IPS DF 6.9 (cell line): ENCODE data around the gene CARF.
A peak's percentile ranks its signal among the peaks of the same experiment; 100 is the strongest.
"Not testable (repeated sequence)": the region's sequence is repeated elsewhere in the genome, so short reads cannot be mapped to it uniquely, and the experiment has no call there.

ENCODE experiments used
- DNase-seq: peaks from one replicate; pipeline ENCODE4 v3.0.0-alpha.2; 2013; ENCODE audit warnings: low read depth, low spot score
- H3K27ac ChIP-seq: one replicate; pipeline ENCODE4 v1.5.1; 2013; ENCODE audit warnings: low read length, control low read depth
- H3K27me3 ChIP-seq: 2 replicates; pipeline ENCODE4 v1.6.1; 2013; ENCODE audit warnings: mild to moderate bottlenecking, low read length; ENCODE audit not compliant: control insufficient read depth, insufficient read depth
- H3K36me3 ChIP-seq: 2 replicates; pipeline ENCODE4 v1.6.1; 2013; ENCODE audit warnings: low read length; ENCODE audit not compliant: control insufficient read depth, insufficient read depth
- H3K4me1 ChIP-seq: 2 replicates; pipeline ENCODE4 v1.6.1; 2013; ENCODE audit warnings: low read length; ENCODE audit not compliant: control insufficient read depth, insufficient read depth
- H3K4me3 ChIP-seq: 2 replicates; pipeline ENCODE4 v1.5.1; 2013; ENCODE audit warnings: mild to moderate bottlenecking, low read length
- H3K9me3 ChIP-seq: 2 replicates; pipeline ENCODE4 v1.6.1; 2013; ENCODE audit warnings: low read length, inconsistent platforms; ENCODE audit not compliant: control insufficient read depth, insufficient read depth
- WGBS: extraction: QIAGEN DNeasy Blood & Tissue Kit; methylation state at CpG from one replicate; pipeline ENCODE4 v1.1.7; 2013; ENCODE audit warnings: mixed read lengths, missing lambda C conversion rate; ENCODE audit not compliant: insufficient read length, insufficient coverage; 5-methylcytosine and 5-hydroxymethylcytosine counted together

Gene CARF

DNA sequence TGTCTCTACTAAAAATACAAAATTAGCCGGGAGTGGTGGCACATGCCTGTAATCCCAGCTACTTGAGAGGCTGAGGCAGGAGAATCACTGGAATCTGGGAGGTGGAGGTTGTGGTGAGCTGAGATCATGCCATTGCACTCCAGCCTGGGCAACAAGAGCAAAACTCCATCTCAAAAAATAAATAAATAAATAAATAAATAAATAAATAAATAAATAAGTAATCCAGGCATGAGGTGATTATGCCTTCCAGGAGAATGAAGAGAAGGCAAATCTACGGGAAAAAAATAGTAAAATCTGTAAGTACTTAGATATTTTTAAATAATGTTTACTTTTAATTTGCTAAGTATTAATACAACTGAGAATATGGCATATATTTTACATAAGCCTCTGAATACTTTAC, 57.3 kb downstream of the CARF start:
- not testable (repeated sequence) for H3K27me3 ChIP-seq, H3K36me3 ChIP-seq, H3K9me3 ChIP-seq, H3K4me1 ChIP-seq, H3K4me3 ChIP-seq, DNase-seq, H3K27ac ChIP-seq
- WGBS = no CpG with 5 or more reads among the region's 2 CpGs

- no peaks in the 10 kb centered on the region for H3K9me3 ChIP-seq
- no peak for DNase-seq
- H3K4me1 ChIP-seq = no peaks in the 10 kb centered on the region
- no peak overlapping the region for H3K4me3 ChIP-seq
- H3K27ac ChIP-seq = no peak overlapping the region
- H3K27me3 ChIP-seq = no peaks in the 10 kb centered on the region
- no peaks in the 10 kb centered on the region for H3K36me3 ChIP-seq
- no CpG with 5 or more reads among the region's 3 CpGs for WGBS
Measured at GRCh38 chr2:202976809-202977208, 64.7 kb downstream of the CARF start.

DNA sequence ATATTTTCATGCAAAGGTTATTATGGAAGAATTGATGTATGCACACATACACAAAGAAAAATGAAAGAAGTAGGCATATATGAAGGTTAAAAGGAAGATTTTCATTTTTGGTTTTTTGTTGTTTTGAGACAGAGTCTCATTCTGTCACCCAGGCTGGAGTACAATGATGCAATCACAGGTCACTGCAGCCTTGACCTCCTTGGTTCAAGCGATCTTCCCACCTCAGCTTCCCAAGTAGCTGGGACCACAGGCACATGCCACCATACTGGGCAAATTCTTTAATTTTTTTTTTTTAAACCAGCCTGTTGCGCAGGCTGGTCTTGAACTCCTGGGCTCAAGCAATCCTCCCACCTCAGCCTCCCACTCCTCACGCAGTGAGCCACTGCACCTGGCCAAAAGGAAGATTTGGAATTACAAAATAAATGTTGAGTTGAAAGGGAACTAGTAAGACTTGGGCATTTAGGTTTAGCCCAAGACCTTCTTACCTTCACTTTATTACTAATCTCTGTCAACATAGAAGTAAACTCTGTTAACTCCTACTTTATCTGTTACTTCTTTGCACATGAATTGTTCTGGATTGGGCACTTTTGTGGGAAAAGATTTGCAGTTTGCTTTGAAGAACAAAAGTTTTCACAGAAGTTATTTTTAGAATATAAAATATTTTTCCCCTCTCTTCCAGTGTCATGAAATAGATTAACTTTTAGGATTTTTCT, 70.9 kb downstream of the CARF start:
- Histone ChIP-seq H3K4me3 (no peak overlapping the region), H3K27ac (no peak overlapping the region), H3K9me3 (no peaks in the 10 kb centered on the region), H3K4me1 (no peaks in the 10 kb centered on the region), H3K27me3 (no peaks in the 10 kb centered on the region), H3K36me3 (no peaks in the 10 kb centered on the region)
- DNase-seq = no peak
- WGBS = no CpG with 5 or more reads among the region's 3 CpGs

DNA sequence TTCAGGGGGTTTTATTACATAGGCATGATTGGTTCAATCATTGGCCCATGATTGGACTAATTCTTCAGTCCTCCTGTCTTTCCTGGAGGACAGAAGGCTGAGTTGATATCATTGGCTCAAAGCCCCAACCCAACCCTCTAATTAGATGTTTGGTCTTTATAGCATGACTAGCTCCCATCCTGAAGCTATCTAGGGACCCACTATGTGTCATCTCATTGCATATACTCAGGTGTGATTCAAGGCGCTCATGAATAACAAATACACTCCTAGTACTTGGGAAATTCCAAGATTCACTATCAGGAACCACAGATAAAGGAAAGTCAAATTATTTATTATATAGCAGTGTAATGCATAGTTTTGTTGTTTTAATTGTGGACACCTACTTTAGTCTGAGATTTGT, 77.7 kb downstream of the CARF start:
- no peaks in the 10 kb centered on the region for H3K4me1 ChIP-seq
- H3K9me3 ChIP-seq = no peaks in the 10 kb centered on the region
- H3K36me3 ChIP-seq = no peaks in the 10 kb centered on the region
- no peaks in the 10 kb centered on the region for H3K27me3 ChIP-seq
- no CpG with 5 or more reads among the region's 1 CpG for WGBS
- H3K4me3 ChIP-seq = no peak overlapping the region
- H3K27ac ChIP-seq = no peak overlapping the region
- DNase-seq = no peak

DNA sequence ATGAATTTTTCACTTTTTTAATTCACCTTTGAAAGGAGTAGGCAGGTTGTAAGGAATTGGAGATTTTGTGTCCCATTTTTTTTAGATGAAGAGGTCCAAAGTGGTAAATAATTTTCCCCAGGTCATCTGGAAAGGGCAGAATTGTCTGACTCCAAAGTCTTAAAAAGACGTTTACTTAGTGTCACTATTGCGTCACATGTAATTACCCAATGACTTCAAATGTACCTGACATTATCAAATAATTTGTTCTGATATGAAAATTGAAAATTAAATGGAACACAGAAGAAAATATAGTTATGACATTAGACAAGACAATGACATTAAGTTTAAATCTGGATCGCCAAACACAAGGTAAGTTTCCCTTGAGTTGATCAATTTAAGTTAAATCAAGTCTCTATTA, 78.4 kb downstream of the CARF start:
- Histone ChIP-seq H3K27ac (no peak overlapping the region), H3K27me3 (no peaks in the 10 kb centered on the region), H3K4me3 (no peak overlapping the region), H3K36me3 (no peaks in the 10 kb centered on the region), H3K9me3 (no peaks in the 10 kb centered on the region), H3K4me1 (no peaks in the 10 kb centered on the region)
- DNase-seq = no peak
- WGBS = no CpG with 5 or more reads among the region's 3 CpGs

DNA sequence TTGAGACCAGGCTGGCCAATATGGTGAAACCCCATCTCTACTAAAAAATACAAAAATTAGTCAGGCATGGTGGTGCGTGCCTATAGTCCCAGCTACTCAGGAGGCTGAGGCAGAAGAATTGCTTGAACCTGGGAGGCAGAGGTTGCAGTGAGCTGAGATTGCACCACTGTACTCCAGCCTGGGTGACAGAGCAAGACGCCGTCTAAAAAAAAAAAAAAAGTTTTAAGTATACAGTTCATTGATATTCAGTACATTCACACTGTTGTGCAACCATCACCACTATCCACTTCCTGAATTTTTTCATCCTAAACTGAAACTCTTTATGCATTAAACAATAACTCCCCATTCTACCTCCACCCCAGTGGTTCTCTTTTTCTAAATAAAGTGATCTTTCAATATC, 85.0 kb downstream of the CARF start:
- not testable (repeated sequence) for H3K4me1 ChIP-seq, H3K4me3 ChIP-seq, DNase-seq, H3K36me3 ChIP-seq, H3K9me3 ChIP-seq, H3K27me3 ChIP-seq, H3K27ac ChIP-seq
- WGBS = no CpG with 5 or more reads among the region's 3 CpGs

DNA sequence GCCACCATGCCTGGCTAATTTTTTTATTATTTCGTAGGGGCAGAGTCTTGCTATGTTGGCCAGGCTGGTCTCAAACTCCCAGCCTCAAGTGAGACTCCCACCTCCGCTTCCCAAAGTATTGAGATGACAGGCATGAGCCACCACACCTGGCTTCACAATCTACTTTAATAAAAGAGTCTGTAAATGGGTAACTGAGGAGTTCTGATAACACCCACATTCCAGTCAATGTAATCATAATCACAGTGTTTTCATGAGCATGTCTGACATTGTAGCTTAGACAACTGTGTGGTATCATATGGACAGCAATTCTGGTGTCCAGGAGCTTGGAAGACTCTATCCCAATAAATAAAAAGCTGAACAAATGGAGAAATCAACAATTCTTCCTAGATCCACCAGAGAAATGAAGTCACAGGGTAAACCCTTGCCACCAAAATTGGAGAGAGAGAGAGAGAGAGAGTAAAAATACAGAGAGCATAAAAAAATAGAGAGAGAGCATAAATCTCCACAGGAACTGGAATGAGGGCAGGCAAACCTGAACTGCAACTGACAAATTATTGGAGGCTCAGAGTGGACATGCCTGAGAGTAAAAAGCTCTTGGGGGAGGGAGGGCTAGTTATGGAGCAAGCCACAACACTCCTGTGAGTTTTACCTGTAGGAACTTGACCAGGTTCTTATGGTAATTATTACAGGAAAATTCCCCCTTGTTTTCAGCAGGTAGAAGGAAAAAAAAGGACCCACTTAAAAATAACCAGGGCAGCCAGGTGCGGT, 90.2 kb downstream of the CARF start:
- no peak overlapping the region for H3K4me3 ChIP-seq
- no CpG with 5 or more reads among the region's 3 CpGs for WGBS
- H3K9me3 ChIP-seq = no peaks in the 10 kb centered on the region
- no peaks in the 10 kb centered on the region for H3K36me3 ChIP-seq
- H3K4me1 ChIP-seq = no peaks in the 10 kb centered on the region
- no peak overlapping the region for H3K27ac ChIP-seq
- H3K27me3 ChIP-seq = no peaks in the 10 kb centered on the region
- DNase-seq = no peak

DNA sequence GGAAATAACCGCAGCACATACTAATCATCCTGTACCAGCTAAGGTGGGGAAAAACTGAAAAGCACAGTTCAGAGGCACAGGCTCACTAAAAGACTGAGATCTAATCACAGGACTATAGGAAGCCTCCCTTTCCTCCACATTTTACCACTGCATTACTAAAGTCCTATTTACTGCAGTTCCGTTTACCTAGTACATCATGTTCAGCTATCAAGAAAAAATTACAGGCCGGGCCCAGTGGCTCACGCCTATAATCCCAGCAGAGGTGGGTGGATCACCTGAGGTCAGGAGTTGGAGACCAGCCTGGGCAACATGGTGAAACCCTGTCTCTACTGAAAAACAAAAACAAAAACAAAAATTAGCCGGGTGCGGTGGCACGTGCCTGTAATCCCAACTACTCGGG, 91.6 kb downstream of the CARF start:
- H3K27me3 ChIP-seq = no peaks in the 10 kb centered on the region
- no peaks in the 10 kb centered on the region for H3K4me1 ChIP-seq
- no peak for DNase-seq
- no peak overlapping the region for H3K4me3 ChIP-seq
- H3K27ac ChIP-seq = no peak overlapping the region
- no peaks in the 10 kb centered on the region for H3K9me3 ChIP-seq
- WGBS = no CpG with 5 or more reads among the region's 8 CpGs
- no peaks in the 10 kb centered on the region for H3K36me3 ChIP-seq

DNA sequence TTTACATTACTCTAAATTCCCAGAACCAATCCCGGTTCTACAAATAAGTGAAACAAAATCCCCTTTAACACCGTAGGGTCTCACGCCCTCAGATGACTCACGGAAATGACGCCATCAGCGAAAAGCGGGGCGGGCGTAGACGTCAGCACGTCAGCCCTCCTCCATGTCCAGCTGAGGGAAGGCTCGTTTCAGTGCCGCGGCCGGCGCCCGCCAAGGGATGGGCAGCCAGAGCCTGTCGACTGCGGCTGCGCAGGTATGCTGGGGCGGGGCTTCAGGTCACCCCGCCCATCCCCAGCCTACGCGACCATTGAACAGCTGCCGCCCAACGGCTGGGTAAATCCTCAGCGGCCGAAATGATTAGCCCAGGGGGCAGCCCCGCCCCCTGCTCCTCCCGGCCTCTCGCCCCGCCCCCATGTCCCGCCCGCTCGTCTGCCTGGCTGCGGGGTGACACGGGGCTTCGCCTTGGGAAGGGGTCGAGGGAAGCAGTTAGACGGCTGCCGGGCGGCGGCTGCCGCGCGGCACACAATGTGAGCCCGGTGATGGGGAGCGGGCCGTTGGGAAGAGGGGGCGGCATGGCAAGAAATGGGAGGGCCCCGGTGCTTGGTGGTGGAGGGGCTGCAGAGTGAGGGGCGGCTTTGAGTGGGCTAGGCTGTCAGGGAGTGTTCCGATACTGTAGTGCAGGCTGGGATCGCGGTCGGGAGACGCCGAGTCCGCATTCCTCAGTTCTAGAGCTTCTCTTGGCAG, 102.6 kb downstream of the CARF start, which contains the start of gene NBEAL1:
TSS of gene NBEAL1 (plus strand) at position 420 of the 744 bp plus-strand sequence. CDS start 1,510 bp downstream, outside the sequence.
- DNase-seq = peak; percentile 95
- WGBS = no CpG with 5 or more reads among the region's 59 CpGs
- Histone ChIP-seq H3K9me3 (no peaks in the 10 kb centered on the region), H3K4me3 (peak within 1 kb of the TSS; percentile 75; the same call in 1 of the 2 replicates), H3K27ac (no peak within 1 kb of the TSS), H3K36me3 (no peaks in the 10 kb centered on the region), H3K4me1 (no peaks in the 10 kb centered on the region), H3K27me3 (no peaks in the 10 kb centered on the region)

DNA sequence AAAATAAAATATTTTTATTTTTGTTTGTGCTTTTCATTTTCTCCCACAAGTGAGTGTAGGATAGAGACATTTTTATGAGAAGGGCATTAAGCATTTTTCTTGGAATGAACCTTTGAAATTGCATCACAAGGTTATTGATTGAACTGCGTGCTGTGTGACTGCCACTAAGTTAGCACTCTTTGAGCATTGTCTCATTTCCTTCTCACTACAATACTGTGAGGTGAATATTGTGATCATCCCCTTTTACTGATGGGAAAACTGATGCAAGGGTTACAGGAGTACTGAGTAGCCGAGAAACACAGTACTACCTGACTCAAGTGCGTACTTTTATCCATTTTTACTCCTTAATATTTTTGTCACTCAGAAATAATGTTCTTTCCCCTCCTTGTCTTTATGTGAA, 104.6 kb downstream of the CARF start:
- no peaks in the 10 kb centered on the region for H3K36me3 ChIP-seq
- H3K4me1 ChIP-seq = no peaks in the 10 kb centered on the region
- no peaks in the 10 kb centered on the region for H3K27me3 ChIP-seq
- WGBS = no CpG with 5 or more reads among the region's 3 CpGs
- DNase-seq = no peak
- no peak overlapping the region for H3K27ac ChIP-seq
- H3K9me3 ChIP-seq = no peaks in the 10 kb centered on the region
- H3K4me3 ChIP-seq = no peak overlapping the region
